ENCODE measurements around the gene DENND10.

- no peak for TF ChIP-seq CTCF (IDR thresholded peaks at IDR 0.05)
- no peak for TF ChIP-seq POLR2A (IDR thresholded peaks at IDR 0.05)
Measured at GRCh38 chr10:119140603-119141245, 36.8 kb downstream of the DENND10 start.

Measured in heart left ventricle (tissue), 13 donors.